ENCODE measurements around the gene NFYC. TPM values are rescaled to one million over a fixed set of nuclear protein-coding genes. Genes with fewer than 3 reads are reported as not detected.

Gene NFYC
- total RNA-seq, 1 experiment from 2014 or later: 61.6 TPM

- Mint-ChIP-seq H3K27ac (ENCODE audit: unreplicated experiment) (no peak overlapping the region), H3K27me3 (ENCODE audit: insufficient read depth, unreplicated experiment) (no peaks in the 10 kb centered on the region), H3K36me3 (ENCODE audit: insufficient read depth, unreplicated experiment) (no peaks in the 10 kb centered on the region), H3K4me1 (ENCODE audit: low read depth, unreplicated experiment) (peaks cover 5% of the 10 kb centered on the region), H3K9me3 (ENCODE audit: unreplicated experiment) (no peaks in the 10 kb centered on the region), H3K4me3 (ENCODE audit: unreplicated experiment) (no peak overlapping the region)
- no peak for TF ChIP-seq CTCF (IDR thresholded peaks at IDR 0.05; ENCODE audit: insufficient read depth in 1 of 2, low read depth in 1 of 2, low read length in 1 of 2, severe bottlenecking in 1 of 2, unreplicated experiment in 1 of 2)
- intact Hi-C loops (cut with micrococcal nuclease; ENCODE audit: unreplicated experiment): no loop called here
- BruUV-seq (replicated peaks): no TSS peak
- DNase-seq: no peak
- H3K27me3 ChIP-seq (replicated peaks; ENCODE audit: control insufficient read depth, insufficient read depth, low read length): no peaks in the 10 kb centered on the region
- CTCF ChIA-PET: no interaction called here
- POLR2A ChIA-PET: no interaction called here
- H3K4me3 ChIP-seq (ENCODE audit: low read depth, low read length): no peak overlapping the region
- no peaks in the 10 kb centered on the region for H3K4me1 ChIP-seq
- no peaks in the 10 kb centered on the region for H3K36me3 ChIP-seq (ENCODE audit: control insufficient read depth, insufficient read depth, low read length)
- no peaks in the 10 kb centered on the region for H3K9me3 ChIP-seq
Measured at GRCh38 chr1:40789342-40789598, 97.8 kb downstream of the NFYC start.

- DNase-seq: no peak
- no peak overlapping the region for H3K4me3 ChIP-seq (ENCODE audit: low read depth, low read length)
- no peak overlapping the region for H3K27ac Mint-ChIP-seq (ENCODE audit: unreplicated experiment)
- no peaks in the 10 kb centered on the region for H3K36me3 Mint-ChIP-seq (ENCODE audit: insufficient read depth, unreplicated experiment)
- H3K4me1 Mint-ChIP-seq (ENCODE audit: low read depth, unreplicated experiment): no peaks in the 10 kb centered on the region
- no peaks in the 10 kb centered on the region for H3K9me3 Mint-ChIP-seq (ENCODE audit: unreplicated experiment)
- no peaks in the 10 kb centered on the region for H3K27me3 Mint-ChIP-seq (ENCODE audit: insufficient read depth, unreplicated experiment)
- H3K36me3 ChIP-seq (ENCODE audit: control insufficient read depth, insufficient read depth, low read length): no peaks in the 10 kb centered on the region
- H3K27me3 ChIP-seq (replicated peaks; ENCODE audit: control insufficient read depth, insufficient read depth, low read length): no peaks in the 10 kb centered on the region
- BruUV-seq (replicated peaks): no TSS peak
- intact Hi-C loops (cut with micrococcal nuclease; ENCODE audit: unreplicated experiment): no loop called here
- H3K4me1 ChIP-seq: no peaks in the 10 kb centered on the region
- POLR2A ChIA-PET: no interaction called here
- no peaks in the 10 kb centered on the region for H3K9me3 ChIP-seq
- TF ChIP-seq CTCF (IDR thresholded peaks at IDR 0.05; ENCODE audit: insufficient read depth in 1 of 2, low read depth in 1 of 2, low read length in 1 of 2, severe bottlenecking in 1 of 2, unreplicated experiment in 1 of 2): no peak
- CTCF ChIA-PET: interaction anchor here (0.6 kb wide), 1 partner anchor 48 kb away, joined by 6 read pairs; no protein-coding TSS in a partner anchor
- no peak overlapping the region for H3K4me3 Mint-ChIP-seq (ENCODE audit: unreplicated experiment)
Measured at GRCh38 chr1:40789661-40790430, 98.3 kb downstream of the NFYC start.

GRCh38 chr1:40792036-40792435 lies 100.5 kb downstream of the NFYC start:
- Mint-ChIP-seq H3K27me3 (ENCODE audit: insufficient read depth, unreplicated experiment) (no peaks in the 10 kb centered on the region), H3K4me1 (ENCODE audit: low read depth, unreplicated experiment) (no peaks in the 10 kb centered on the region), H3K36me3 (ENCODE audit: insufficient read depth, unreplicated experiment) (no peaks in the 10 kb centered on the region), H3K9me3 (ENCODE audit: unreplicated experiment) (no peaks in the 10 kb centered on the region), H3K4me3 (ENCODE audit: unreplicated experiment) (no peak overlapping the region), H3K27ac (ENCODE audit: unreplicated experiment) (no peak overlapping the region)
- TF ChIP-seq CTCF (IDR thresholded peaks at IDR 0.05; ENCODE audit: insufficient read depth in 1 of 2, low read depth in 1 of 2, low read length in 1 of 2, severe bottlenecking in 1 of 2, unreplicated experiment in 1 of 2): no peak
- no peak overlapping the region for H3K4me3 ChIP-seq (ENCODE audit: low read depth, low read length)
- H3K27me3 ChIP-seq (replicated peaks; ENCODE audit: control insufficient read depth, insufficient read depth, low read length): no peaks in the 10 kb centered on the region
- no TSS peak for BruUV-seq (replicated peaks)
- ChIA-PET CTCF (no interaction called here), POLR2A (no interaction called here)
- no peaks in the 10 kb centered on the region for H3K9me3 ChIP-seq
- no peak for DNase-seq
- intact Hi-C loops (cut with micrococcal nuclease; ENCODE audit: unreplicated experiment): no loop called here
- H3K36me3 ChIP-seq (ENCODE audit: control insufficient read depth, insufficient read depth, low read length): no peaks in the 10 kb centered on the region
- H3K4me1 ChIP-seq: no peaks in the 10 kb centered on the region

Measured in Caco-2 (cell line).